Loucy (cell line): ENCODE results near the gene MRAP2.

Experiments used
- H2AFZ ChIP-seq: fragments of 200-600 bp; sonication (generic); 2 replicates; pipeline ENCODE4 v1.6.0; 2016; ENCODE audit warnings: antibody characterized with exemption, mild to moderate bottlenecking, low read length, moderate library complexity
- H3F3A ChIP-seq: fragments of 200-600 bp; 2 replicates; pipeline ENCODE4 v1.6.0; 2016; ENCODE audit warnings: antibody characterized with exemption, low read depth, mild to moderate bottlenecking
- H3K27me3 ChIP-seq: fragments of 200-600 bp; sonication (generic); 2 replicates; pipeline ENCODE4 v1.6.1; 2014; ENCODE audit warnings: low read length, mild to moderate bottlenecking; ENCODE audit not compliant: insufficient read depth, poor library complexity, severe bottlenecking
- H3K36me3 ChIP-seq: fragments of 200-600 bp; sonication (generic); 2 replicates; pipeline ENCODE4 v1.6.1; 2016; ENCODE audit warnings: low read length; ENCODE audit not compliant: insufficient read depth
- H3K4me1 ChIP-seq: fragments of 200-600 bp; sonication (generic); 2 replicates; pipeline ENCODE4 v1.5.1; 2014; ENCODE audit warnings: low read length, mild to moderate bottlenecking; ENCODE audit not compliant: insufficient read depth, poor library complexity, severe bottlenecking
- H3K4me2 ChIP-seq: fragments of 200-600 bp; sonication (generic); 2 replicates; pipeline ENCODE4 v1.6.0; 2014; ENCODE audit warnings: antibody characterized with exemption, low read length, low read depth, mild to moderate bottlenecking; ENCODE audit not compliant: poor library complexity, severe bottlenecking
- H3K4me3 ChIP-seq: fragments of 200-600 bp; sonication (generic); 2 replicates; pipeline ENCODE4 v1.5.1; 2014; ENCODE audit warnings: low read length, mild to moderate bottlenecking, mixed read lengths; ENCODE audit not compliant: poor library complexity, severe bottlenecking
- H3K79me2 ChIP-seq: fragments of 200-600 bp; sonication (generic); 2 replicates; pipeline ENCODE4 v1.6.1; 2014; ENCODE audit warnings: low read length; ENCODE audit not compliant: insufficient read depth
- H3K9ac ChIP-seq: fragments of 200-600 bp; sonication (generic); 2 replicates; pipeline ENCODE4 v1.6.0; 2014; ENCODE audit warnings: mild to moderate bottlenecking, low read depth, low read length, moderate library complexity; ENCODE audit not compliant: poor library complexity, severe bottlenecking
- H3K9me2 ChIP-seq: fragments of 200-600 bp; sonication (generic); replicated peaks from 2 replicates; pipeline ENCODE4 v1.6.1; 2016; ENCODE audit warnings: low read depth, low read length, mixed read lengths
- H3K9me3 ChIP-seq: fragments of 200-600 bp; sonication (generic); 2 replicates; pipeline ENCODE4 v1.6.1; 2014; ENCODE audit warnings: mild to moderate bottlenecking, antibody characterized with exemption, low read length, low read depth; ENCODE audit not compliant: insufficient read depth
- H4K20me1 ChIP-seq: fragments of 200-600 bp; sonication (generic); 2 replicates; pipeline ENCODE4 v1.6.0; 2014; ENCODE audit warnings: antibody characterized with exemption, low read length, mild to moderate bottlenecking; ENCODE audit not compliant: insufficient read depth, poor library complexity, severe bottlenecking
- CTCF ChIP-seq: fragments of 200-600 bp; sonication (generic); conservative IDR thresholded peaks from 2 replicates; pipeline ENCODE4 v1.5.1; 2014; ENCODE audit warnings: mild to moderate bottlenecking, antibody characterized with exemption, low read length
- EZH2phosphoT487 ChIP-seq: fragments of 200-600 bp; IDR thresholded peaks from 2 replicates; pipeline ENCODE4 v1.6.1; 2018; ENCODE audit warnings: antibody characterized with exemption, mild to moderate bottlenecking, moderate library complexity, borderline replicate concordance

MRAP2 gene

GRCh38 chr6:84043555-84043954 lies 10.0 kb downstream of the MRAP2 start:
- no peak overlapping the region for H3K4me2 ChIP-seq
- H3K4me3 ChIP-seq = no peak overlapping the region
- no peaks in the 10 kb centered on the region for H3K79me2 ChIP-seq
- H3K9ac ChIP-seq = no peak overlapping the region
- no peaks in the 10 kb centered on the region for H4K20me1 ChIP-seq
- no peaks in the 10 kb centered on the region for H3K27me3 ChIP-seq
- no peak for TF ChIP-seq CTCF
- no peak for TF ChIP-seq EZH2phosphoT487
- H3K9me2 ChIP-seq = no peaks in the 10 kb centered on the region
- no peak overlapping the region for H2AFZ ChIP-seq
- no peaks in the 10 kb centered on the region for H3K36me3 ChIP-seq
- no peaks in the 10 kb centered on the region for H3F3A ChIP-seq
- H3K4me1 ChIP-seq = peaks cover 9% of the 10 kb centered on the region
- H3K9me3 ChIP-seq = no peaks in the 10 kb centered on the region

- no peak overlapping the region for H3K9ac ChIP-seq
- TF ChIP-seq CTCF (no peak), EZH2phosphoT487 (no peak)
- no peaks in the 10 kb centered on the region for H3F3A ChIP-seq
- no peaks in the 10 kb centered on the region for H3K79me2 ChIP-seq
- H3K9me3 ChIP-seq = no peaks in the 10 kb centered on the region
- no peak overlapping the region for H2AFZ ChIP-seq
- H3K9me2 ChIP-seq = no peaks in the 10 kb centered on the region
- H3K4me1 ChIP-seq = peaks cover 9% of the 10 kb centered on the region
- H3K27me3 ChIP-seq = no peaks in the 10 kb centered on the region
- H3K4me3 ChIP-seq = no peak overlapping the region
- H4K20me1 ChIP-seq = no peaks in the 10 kb centered on the region
- H3K4me2 ChIP-seq = no peak overlapping the region
- no peaks in the 10 kb centered on the region for H3K36me3 ChIP-seq
Observed at GRCh38 chr6:84046755-84047154, 13.2 kb downstream of the MRAP2 start.

GRCh38 chr6:84048588-84048987 lies 15.0 kb downstream of the MRAP2 start:
- H3K9me3 ChIP-seq = no peaks in the 10 kb centered on the region
- no peak overlapping the region for H3K4me3 ChIP-seq
- no peaks in the 10 kb centered on the region for H4K20me1 ChIP-seq
- no peak overlapping the region for H3K9ac ChIP-seq
- H3K36me3 ChIP-seq = no peaks in the 10 kb centered on the region
- no peak overlapping the region for H3K4me2 ChIP-seq
- H3K4me1 ChIP-seq = no peaks in the 10 kb centered on the region
- no peaks in the 10 kb centered on the region for H3K9me2 ChIP-seq
- TF ChIP-seq EZH2phosphoT487 (no peak), CTCF (no peak)
- H3K27me3 ChIP-seq = no peaks in the 10 kb centered on the region
- no peak overlapping the region for H2AFZ ChIP-seq
- no peaks in the 10 kb centered on the region for H3K79me2 ChIP-seq
- H3F3A ChIP-seq = no peaks in the 10 kb centered on the region
